HuH-7 (cell line): Measurements from ENCODE around the gene DPY30.

Source experiments
- DNase-seq: peaks from one replicate; pipeline ENCODE4 v3.0.0; 2011; ENCODE audit warnings: low spot score

Gene DPY30

GRCh38 chr2:32009516-32010256 lies 29.9 kb downstream of the DPY30 start:
- peak; percentile 17 for DNase-seq

GRCh38 chr2:32008805-32009515 lies 30.6 kb downstream of the DPY30 start:
- DNase-seq = no peak

GRCh38 chr2:32007121-32007391 lies 32.5 kb downstream of the DPY30 start:
- no peak for DNase-seq

GRCh38 chr2:32005371-32005976 lies 34.1 kb downstream of the DPY30 start:
- no peak for DNase-seq

- DNase-seq = no peak
These were observed 35.8 kb downstream of the DPY30 start for GRCh38 chr2:32003791-32004190.

- DNase-seq = no peak
These were observed 37.2 kb downstream of the DPY30 start for GRCh38 chr2:32002406-32002805.

- no peak for DNase-seq
These were observed 40.2 kb downstream of the DPY30 start for GRCh38 chr2:31999438-31999837.

- no peak for DNase-seq
These were observed 40.7 kb downstream of the DPY30 start for GRCh38 chr2:31998731-31999383.

- DNase-seq = no peak
These were observed 42.0 kb downstream of the DPY30 start for GRCh38 chr2:31997653-31998052.

- no peak for DNase-seq
These were observed 42.9 kb downstream of the DPY30 start for GRCh38 chr2:31996571-31997150.

- DNase-seq = no peak
These were observed 46.7 kb downstream of the DPY30 start for GRCh38 chr2:31992934-31993333.

- DNase-seq = no peak
These were observed 47.5 kb downstream of the DPY30 start for GRCh38 chr2:31992025-31992579.

- DNase-seq = no peak
These were observed 49.7 kb downstream of the DPY30 start for GRCh38 chr2:31989946-31990345.

GRCh38 chr2:31987454-31988220 lies 52.0 kb downstream of the DPY30 start:
- DNase-seq = no peak

- DNase-seq = no peak
These were observed 52.7 kb downstream of the DPY30 start for GRCh38 chr2:31986906-31987305.

GRCh38 chr2:31983762-31984467 lies 55.7 kb downstream of the DPY30 start:
- DNase-seq = no peak

GRCh38 chr2:31980674-31981356 lies 58.8 kb downstream of the DPY30 start:
- DNase-seq = peak; percentile 23

GRCh38 chr2:31979956-31980355 lies 59.6 kb downstream of the DPY30 start:
- no peak for DNase-seq

GRCh38 chr2:31979018-31979417 lies 60.6 kb downstream of the DPY30 start:
- DNase-seq = no peak

GRCh38 chr2:31978436-31978835 lies 61.2 kb downstream of the DPY30 start:
- no peak for DNase-seq
